GM12878 (cell line): ENCODE data around the gene NAV2. TPM values are rescaled to one million over a fixed set of nuclear protein-coding genes. Genes with fewer than 3 reads are reported as not detected.

Experiments
- CEBPZ ChIP-seq: fragments of 150-350 bp; IDR thresholded peaks from 2 replicates; pipeline ENCODE4 v1.6.1; 2016; ENCODE audit warnings: low read depth, low read length
- E2F8 ChIP-seq: fragments of 450-650 bp; IDR thresholded peaks from 2 replicates; pipeline ENCODE4 v1.6.1; 2018; ENCODE audit warnings: mild to moderate bottlenecking, low read depth, moderate library complexity; ENCODE audit not compliant: partially characterized antibody
- NR2F1 ChIP-seq: fragments of 450-650 bp; conservative IDR thresholded peaks from 2 replicates; pipeline ENCODE4 v1.6.1; 2017; ENCODE audit warnings: mild to moderate bottlenecking
- polyA plus RNA-seq, 11 experiments: library from polyadenylated mRNA; depleted of rRNA in 4 of 11; unstranded in 6 of 11; stranded (reverse) in 5 of 11; fragments of >200 nt; fragmentation: Nextera tagmentation in 4 of 11; fragmentation: Illumina TruSeq in 1 of 11; extraction: Ambion mirVana in 4 of 11; extraction: Trizol in 1 of 11; gene quantifications; 1 replicate in 1 of 11; 2 replicates in 10 of 11; pipeline versions ENCODE4 v1.2.1 to v1.2.3, GENCODE V29; 2011 to 2016; ENCODE audit warnings: inconsistent platforms in 2 of 11, missing spikeins in 2 of 11, low read depth in 1 of 11
- total RNA-seq, 4 experiments: library from RNA; depleted of rRNA in 3 of 4; stranded (reverse); fragments of >200 nt in 3 of 4; fragmentation: Illumina TruSeq in 1 of 4; extraction: Trizol in 1 of 4; gene quantifications; 2 replicates each; pipeline versions ENCODE4 v1.2.1 to v1.2.3, GENCODE V29; 2013 to 2021
- TF ChIP-seq, protein P1 (sequence below): fragments of 450-650 bp; formaldehyde crosslinking; IDR thresholded peaks from 2 replicates; pipeline ENCODE4 v1.4.0; 2022; ENCODE audit warnings: mild to moderate bottlenecking, moderate library complexity
- TF ChIP-seq, protein P2 (sequence below): IDR thresholded peaks from 2 replicates; pipeline ENCODE4 v1.6.1; 2011; ENCODE audit warnings: low read depth, mild to moderate bottlenecking, low read length, moderate library complexity, borderline replicate concordance; ENCODE audit errors: extremely low read depth

The NAV2 gene
- total and polyA plus RNA-seq, 10 of the 15 experiments (the other 5 are each of a cell fraction or from before 2014, with no cell fraction given) = 0.35 to 6.1 (median 1.1) TPM

DNA sequence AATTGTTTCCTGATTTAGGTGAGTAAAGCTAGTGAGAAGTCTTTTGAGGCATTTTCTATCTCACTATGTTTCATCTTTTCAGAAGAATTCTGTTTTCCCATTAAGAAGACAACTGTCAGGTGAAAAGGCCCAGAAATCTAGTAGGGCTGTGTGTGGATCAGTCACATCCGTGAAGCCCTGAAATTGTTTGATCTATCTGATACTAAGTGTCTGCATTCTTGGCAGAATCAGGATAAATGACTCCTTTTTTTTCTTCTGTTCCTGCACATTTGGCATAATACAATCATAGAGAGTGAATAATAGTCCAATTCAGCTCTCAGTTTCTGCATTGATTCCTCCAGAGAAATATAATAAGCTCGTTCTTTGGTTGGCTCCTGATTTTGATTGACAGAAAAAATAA is 208.3 kb downstream of the NAV2 start (continued):
- TF ChIP-seq, protein P1, sequence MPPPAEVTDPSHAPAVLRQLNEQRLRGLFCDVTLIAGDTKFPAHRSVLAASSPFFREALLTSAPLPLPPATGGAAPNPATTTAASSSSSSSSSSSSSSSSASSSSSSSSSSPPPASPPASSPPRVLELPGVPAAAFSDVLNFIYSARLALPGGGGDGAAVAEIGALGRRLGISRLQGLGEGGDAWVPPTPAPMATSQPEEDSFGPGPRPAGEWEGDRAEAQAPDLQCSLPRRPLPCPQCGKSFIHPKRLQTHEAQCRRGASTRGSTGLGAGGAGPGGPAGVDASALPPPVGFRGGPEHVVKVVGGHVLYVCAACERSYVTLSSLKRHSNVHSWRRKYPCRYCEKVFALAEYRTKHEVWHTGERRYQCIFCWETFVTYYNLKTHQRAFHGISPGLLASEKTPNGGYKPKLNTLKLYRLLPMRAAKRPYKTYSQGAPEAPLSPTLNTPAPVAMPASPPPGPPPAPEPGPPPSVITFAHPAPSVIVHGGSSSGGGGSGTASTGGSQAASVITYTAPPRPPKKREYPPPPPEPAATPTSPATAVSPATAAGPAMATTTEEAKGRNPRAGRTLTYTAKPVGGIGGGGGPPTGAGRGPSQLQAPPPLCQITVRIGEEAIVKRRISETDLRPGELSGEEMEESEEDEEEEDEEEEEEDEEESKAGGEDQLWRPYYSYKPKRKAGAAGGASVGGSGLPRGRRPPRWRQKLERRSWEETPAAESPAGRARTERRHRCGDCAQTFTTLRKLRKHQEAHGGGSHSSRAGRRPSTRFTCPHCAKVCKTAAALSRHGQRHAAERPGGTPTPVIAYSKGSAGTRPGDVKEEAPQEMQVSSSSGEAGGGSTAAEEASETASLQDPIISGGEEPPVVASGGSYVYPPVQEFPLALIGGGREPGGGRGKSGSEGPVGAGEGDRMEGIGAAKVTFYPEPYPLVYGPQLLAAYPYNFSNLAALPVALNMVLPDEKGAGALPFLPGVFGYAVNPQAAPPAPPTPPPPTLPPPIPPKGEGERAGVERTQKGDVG (CRISPR knock-in tag) = no peak
- TF ChIP-seq, protein P2, sequence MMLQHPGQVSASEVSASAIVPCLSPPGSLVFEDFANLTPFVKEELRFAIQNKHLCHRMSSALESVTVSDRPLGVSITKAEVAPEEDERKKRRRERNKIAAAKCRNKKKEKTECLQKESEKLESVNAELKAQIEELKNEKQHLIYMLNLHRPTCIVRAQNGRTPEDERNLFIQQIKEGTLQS = no peak
- TF ChIP-seq CEBPZ = no peak
- TF ChIP-seq E2F8 = no peak
- no peak for TF ChIP-seq NR2F1
